Natural killer cell (primary cell): Measurements from ENCODE around the gene LRP1B. TPM values are rescaled to one million over a fixed set of nuclear protein-coding genes. Genes with fewer than 3 reads are reported as not detected.

Source experiments
- ATAC-seq, 3 donors: fragments of 150-1000 bp in 2 of 3; fragments of 200-7000 bp in 1 of 3; cut with Tn5 transposase; 1 replicate in 1 of 3; 2 replicates in 2 of 3; pipeline ENCODE4 v1.10.0; 2021; ENCODE audit warnings: mild to moderate bottlenecking in 2 of 3, moderate library complexity in 2 of 3
- DNase-seq, 2 donors: peaks; one replicate each; pipeline versions ENCODE4 v3.0.0 to v3.0.0-alpha.2; 2013 to 2021; ENCODE audit warnings: mixed read lengths in 1 of 2
- H3K27ac ChIP-seq: one replicate; pipeline ENCODE4 v1.5.1; 2013; ENCODE audit warnings: mild to moderate bottlenecking, low read length
- H3K27me3 ChIP-seq: one replicate; pipeline ENCODE4 v1.6.1; 2013; ENCODE audit warnings: low read length; ENCODE audit not compliant: control insufficient read depth, insufficient read depth
- H3K36me3 ChIP-seq: one replicate; pipeline ENCODE4 v1.6.1; 2013; ENCODE audit warnings: low read length; ENCODE audit not compliant: control insufficient read depth, insufficient read depth
- H3K4me1 ChIP-seq: one replicate; pipeline ENCODE4 v1.6.1; 2013; ENCODE audit warnings: low read length; ENCODE audit not compliant: control insufficient read depth, insufficient read depth
- H3K4me3 ChIP-seq: one replicate; pipeline ENCODE4 v1.5.1; 2013; ENCODE audit warnings: low read length
- H3K9me3 ChIP-seq: one replicate; pipeline ENCODE4 v1.6.1; 2013; ENCODE audit warnings: low read length; ENCODE audit not compliant: control insufficient read depth, insufficient read depth
- H3K27ac Mint-ChIP-seq, 2 donors: one replicate each; pipeline ENCODE4 v1.8.0; 2022; ENCODE audit warnings: mild to moderate bottlenecking in 2 of 2, mixed read lengths in 2 of 2, moderate library complexity in 1 of 2
- H3K27me3 Mint-ChIP-seq, 2 donors: one replicate each; pipeline ENCODE4 v1.8.0; 2022; ENCODE audit warnings: low read depth in 2 of 2, mixed read lengths in 2 of 2
- H3K36me3 Mint-ChIP-seq: one replicate; pipeline ENCODE4 v1.8.0; 2022; ENCODE audit warnings: mixed read lengths
- H3K4me1 Mint-ChIP-seq, 2 donors: one replicate each; pipeline ENCODE4 v1.8.0; 2022; ENCODE audit warnings: mixed read lengths in 2 of 2
- H3K4me3 Mint-ChIP-seq: one replicate; pipeline ENCODE4 v1.8.0; 2022; ENCODE audit warnings: mild to moderate bottlenecking, moderate library complexity, mixed read lengths
- H3K9me3 Mint-ChIP-seq, 2 donors: one replicate each; pipeline ENCODE4 v1.8.0; 2022; ENCODE audit warnings: mixed read lengths in 2 of 2
- WGBS: methylation state at CpG from one replicate; pipeline ENCODE4 v1.1.7; 2013; ENCODE audit warnings: missing lambda C conversion rate; ENCODE audit not compliant: insufficient coverage; 5-methylcytosine and 5-hydroxymethylcytosine counted together
- intact Hi-C: fragments of 100-400 bp; cut with micrococcal nuclease; formaldehyde crosslinking; loops from one replicate; pipeline ENCODE4 v1.14.2; 2022
- total RNA-seq, 4 donors: library from RNA; stranded (reverse); fragments of 120-200 nt in 1 of 4; gene quantifications; one replicate each; pipeline versions ENCODE4 v1.2.3 to v1.2.4, GENCODE V29; 2013 to 2022
- TF ChIP-seq, protein P1 (sequence below): fragments of 200-600 bp; IDR thresholded peaks from one replicate; pipeline ENCODE4 v1.8.0; 2022; ENCODE audit warnings: antibody characterized with exemption

Gene LRP1B
- total RNA-seq, 3 donors from 2014 or later (not counting 1 experiment from before 2014, with no cell fraction given), result 0.05 TPM; not detected in 2

DNA sequence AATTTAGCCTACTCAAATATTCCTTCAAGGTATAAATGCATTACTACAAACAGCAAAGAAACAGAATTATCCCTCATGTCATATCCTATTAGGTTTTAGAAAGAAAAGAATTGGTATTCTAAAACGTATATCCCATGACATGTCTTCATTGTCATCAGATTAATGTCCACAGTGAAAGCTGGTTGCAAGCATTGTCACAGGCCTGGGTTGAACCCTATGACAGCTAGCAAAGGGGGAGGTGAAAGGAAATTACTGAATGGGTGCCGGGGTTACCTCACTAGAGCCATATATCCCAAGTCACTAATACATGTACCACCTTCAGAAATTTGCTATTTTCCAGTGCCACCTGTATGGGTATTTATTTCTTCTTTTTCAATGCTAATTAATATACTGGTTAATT is 1720.1 kb downstream of the LRP1B start:
- no CpG with 5 or more reads among the region's 2 CpGs for WGBS
- DNase-seq (no peak), ATAC-seq (no peak)
- intact Hi-C loops, result no loop called here
- H3K36me3 ChIP-seq, result no peaks in the 10 kb centered on the region
- no peak overlapping the region for H3K27ac ChIP-seq
- H3K27ac Mint-ChIP-seq, result no peak overlapping the region
- peaks cover 5 to 14% of the 10 kb centered on the region in 2 donors for H3K9me3 Mint-ChIP-seq
- H3K4me3 ChIP-seq, result no peak overlapping the region
- no peaks in the 10 kb centered on the region for H3K27me3 Mint-ChIP-seq
- no peaks in the 10 kb centered on the region for H3K36me3 Mint-ChIP-seq
- TF ChIP-seq, protein P1, sequence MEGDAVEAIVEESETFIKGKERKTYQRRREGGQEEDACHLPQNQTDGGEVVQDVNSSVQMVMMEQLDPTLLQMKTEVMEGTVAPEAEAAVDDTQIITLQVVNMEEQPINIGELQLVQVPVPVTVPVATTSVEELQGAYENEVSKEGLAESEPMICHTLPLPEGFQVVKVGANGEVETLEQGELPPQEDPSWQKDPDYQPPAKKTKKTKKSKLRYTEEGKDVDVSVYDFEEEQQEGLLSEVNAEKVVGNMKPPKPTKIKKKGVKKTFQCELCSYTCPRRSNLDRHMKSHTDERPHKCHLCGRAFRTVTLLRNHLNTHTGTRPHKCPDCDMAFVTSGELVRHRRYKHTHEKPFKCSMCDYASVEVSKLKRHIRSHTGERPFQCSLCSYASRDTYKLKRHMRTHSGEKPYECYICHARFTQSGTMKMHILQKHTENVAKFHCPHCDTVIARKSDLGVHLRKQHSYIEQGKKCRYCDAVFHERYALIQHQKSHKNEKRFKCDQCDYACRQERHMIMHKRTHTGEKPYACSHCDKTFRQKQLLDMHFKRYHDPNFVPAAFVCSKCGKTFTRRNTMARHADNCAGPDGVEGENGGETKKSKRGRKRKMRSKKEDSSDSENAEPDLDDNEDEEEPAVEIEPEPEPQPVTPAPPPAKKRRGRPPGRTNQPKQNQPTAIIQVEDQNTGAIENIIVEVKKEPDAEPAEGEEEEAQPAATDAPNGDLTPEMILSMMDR, result no peak
- peaks cover 3% of the 10 kb centered on the region for H3K9me3 ChIP-seq
- no peaks in the 10 kb centered on the region for H3K4me1 Mint-ChIP-seq
- H3K4me1 ChIP-seq, result no peaks in the 10 kb centered on the region
- no peak overlapping the region for H3K4me3 Mint-ChIP-seq
- no peaks in the 10 kb centered on the region for H3K27me3 ChIP-seq

DNA sequence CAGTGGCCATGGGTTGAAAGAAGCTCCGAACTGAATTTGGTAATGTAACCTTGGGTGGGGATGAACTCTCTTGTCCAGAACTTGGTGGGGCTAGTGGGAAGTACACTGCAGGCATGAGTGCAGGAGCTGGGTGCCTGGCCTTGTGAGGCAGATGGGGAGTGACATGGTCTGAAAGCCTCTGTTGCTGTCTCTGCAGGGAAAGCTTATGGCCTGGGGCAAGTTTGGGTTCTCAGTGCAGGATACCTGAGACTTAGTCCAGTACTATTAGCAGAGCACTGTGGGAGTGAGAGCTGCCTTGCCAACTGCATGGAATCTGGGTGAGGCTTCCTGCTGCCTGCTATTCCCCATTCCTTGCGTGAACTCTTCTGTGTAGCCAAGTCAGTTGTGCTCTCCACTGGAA is 1729.8 kb downstream of the LRP1B start:
- no peak for ATAC-seq
- intact Hi-C loops, result no loop called here

DNA sequence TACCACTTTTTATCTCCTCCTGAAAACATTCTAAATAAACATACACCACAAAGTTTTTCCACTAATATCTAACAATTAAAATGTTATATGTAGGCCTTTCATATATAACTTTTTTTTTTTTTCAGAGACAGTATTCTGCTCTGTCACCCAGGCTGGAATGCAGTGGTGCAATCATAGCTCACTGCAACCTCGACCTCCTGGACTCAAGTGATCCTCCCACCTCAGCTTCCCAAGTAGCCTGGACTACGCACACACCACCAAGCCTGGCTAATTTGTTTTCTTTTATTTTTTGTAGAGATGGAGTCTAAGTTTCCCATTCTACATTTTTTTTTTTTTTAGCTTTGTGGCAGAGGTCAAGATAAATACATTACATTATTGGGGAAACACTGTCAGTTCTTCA is 1738.0 kb downstream of the LRP1B start:
- H3K27ac ChIP-seq, result no peak overlapping the region
- DNase-seq (no peak), ATAC-seq (no peak)
- no peaks in the 10 kb centered on the region for H3K4me1 Mint-ChIP-seq
- 60% methylated on average over 1 of the region's 2 CpGs for WGBS
- H3K27me3 ChIP-seq, result no peaks in the 10 kb centered on the region
- H3K36me3 ChIP-seq, result no peaks in the 10 kb centered on the region
- H3K4me1 ChIP-seq, result no peaks in the 10 kb centered on the region
- TF ChIP-seq, protein P1, result no peak
- H3K9me3 ChIP-seq, result no peaks in the 10 kb centered on the region
- H3K36me3 Mint-ChIP-seq, result no peaks in the 10 kb centered on the region
- H3K4me3 Mint-ChIP-seq, result no peak overlapping the region
- H3K9me3 Mint-ChIP-seq, result peaks cover 3 to 5% of the 10 kb centered on the region in 2 donors
- no peak overlapping the region for H3K4me3 ChIP-seq
- intact Hi-C loops, result no loop called here
- H3K27ac Mint-ChIP-seq, result no peak overlapping the region
- H3K27me3 Mint-ChIP-seq, result no peaks in the 10 kb centered on the region

More for the DNA sequence above, 1729.8 kb downstream of the LRP1B start:
- Mint-ChIP-seq H3K4me1 (no peaks in the 10 kb centered on the region), H3K9me3 (peaks cover 13 to 26% of the 10 kb centered on the region in 2 donors), H3K27ac (no peak overlapping the region), H3K4me3 (no peak overlapping the region), H3K27me3 (no peaks in the 10 kb centered on the region), H3K36me3 (peaks cover 7% of the 10 kb centered on the region)
- Histone ChIP-seq H3K9me3 (peaks cover 12% of the 10 kb centered on the region), H3K27me3 (no peaks in the 10 kb centered on the region), H3K27ac (no peak overlapping the region), H3K4me3 (no peak overlapping the region), H3K36me3 (no peaks in the 10 kb centered on the region), H3K4me1 (no peaks in the 10 kb centered on the region)
- DNase-seq, result no peak
- WGBS, result 86% methylated on average over 2 of the region's 2 CpGs
- TF ChIP-seq, protein P1, result no peak

DNA sequence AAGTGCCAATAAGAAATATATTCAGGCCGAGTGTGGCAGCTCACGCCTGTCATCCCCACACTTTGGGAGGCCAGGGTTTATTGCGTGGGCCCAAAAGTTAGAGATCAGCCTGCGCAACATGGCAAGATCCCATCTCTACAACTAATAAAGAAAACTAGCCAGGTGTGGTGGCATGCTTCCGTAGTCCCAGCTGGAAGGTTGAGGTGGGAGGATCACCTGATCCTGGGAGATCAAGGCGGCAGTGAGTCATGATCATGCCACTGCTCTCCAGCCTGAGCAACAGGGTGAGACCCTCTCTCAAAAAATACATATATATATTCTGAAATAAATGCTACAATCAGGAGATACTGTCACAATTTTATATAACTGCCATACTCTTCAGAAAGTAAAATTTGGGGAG is 1745.9 kb downstream of the LRP1B start:
- WGBS, result 93% methylated on average over 6 of the region's 6 CpGs
- no peak for ATAC-seq

More for the DNA sequence above, 1745.9 kb downstream of the LRP1B start:
- Mint-ChIP-seq H3K27me3 (no peaks in the 10 kb centered on the region), H3K9me3 (peaks cover 6 to 8% of the 10 kb centered on the region in 2 donors), H3K27ac (no peak overlapping the region), H3K36me3 (no peaks in the 10 kb centered on the region), H3K4me1 (no peaks in the 10 kb centered on the region), H3K4me3 (no peak overlapping the region)
- no peaks in the 10 kb centered on the region for H3K36me3 ChIP-seq
- no peak overlapping the region for H3K4me3 ChIP-seq
- intact Hi-C loops, result no loop called here
- TF ChIP-seq, protein P1, result no peak
- no peak overlapping the region for H3K27ac ChIP-seq
- no peak for DNase-seq
- no peaks in the 10 kb centered on the region for H3K9me3 ChIP-seq
- no peaks in the 10 kb centered on the region for H3K4me1 ChIP-seq
- H3K27me3 ChIP-seq, result no peaks in the 10 kb centered on the region
